Amniotic epithelial cell (primary cell): ENCODE measurements around the gene FBLN5.

Source experiments
- DNase-seq: peaks from one replicate; pipeline ENCODE4 v3.0.0-alpha.2; 2010; ENCODE audit warnings: low read depth

Gene FBLN5, protein sequence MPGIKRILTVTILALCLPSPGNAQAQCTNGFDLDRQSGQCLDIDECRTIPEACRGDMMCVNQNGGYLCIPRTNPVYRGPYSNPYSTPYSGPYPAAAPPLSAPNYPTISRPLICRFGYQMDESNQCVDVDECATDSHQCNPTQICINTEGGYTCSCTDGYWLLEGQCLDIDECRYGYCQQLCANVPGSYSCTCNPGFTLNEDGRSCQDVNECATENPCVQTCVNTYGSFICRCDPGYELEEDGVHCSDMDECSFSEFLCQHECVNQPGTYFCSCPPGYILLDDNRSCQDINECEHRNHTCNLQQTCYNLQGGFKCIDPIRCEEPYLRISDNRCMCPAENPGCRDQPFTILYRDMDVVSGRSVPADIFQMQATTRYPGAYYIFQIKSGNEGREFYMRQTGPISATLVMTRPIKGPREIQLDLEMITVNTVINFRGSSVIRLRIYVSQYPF

GRCh38 chr14:91947475-91948184 lies at the start of gene FBLN5:
FBLN5 (minus strand) TSS chr14:91947694; CDS start chr14:91947229, 465 bp downstream.
- DNase-seq = peak; percentile 65

- DNase-seq = peak; percentile 63
Measured at GRCh38 chr14:91996948-91997371, 49.5 kb upstream of the FBLN5 start.

DNA sequence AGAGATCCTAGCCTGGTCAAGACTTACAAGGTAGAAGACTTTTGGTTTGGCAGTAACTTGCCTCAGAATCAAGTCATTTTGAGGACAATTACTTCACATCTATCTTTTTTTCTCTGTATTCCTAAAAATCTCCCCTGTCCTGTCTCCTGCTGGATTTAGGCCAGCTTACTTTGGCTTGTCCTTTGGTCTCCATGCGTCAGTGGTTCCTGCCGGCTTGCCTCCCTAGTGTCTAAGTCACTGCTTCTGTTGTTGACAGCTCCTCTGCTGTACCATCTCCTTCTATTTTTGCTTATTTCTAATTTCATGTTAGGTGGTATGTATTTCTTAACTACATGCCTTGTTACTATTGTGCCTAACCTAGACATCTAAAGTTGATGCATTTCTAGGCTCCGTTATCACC lies 39.7 kb upstream of the FBLN5 start:
- no peak for DNase-seq

GRCh38 chr14:91985521-91986255 lies 38.2 kb upstream of the FBLN5 start:
- no peak for DNase-seq

DNA sequence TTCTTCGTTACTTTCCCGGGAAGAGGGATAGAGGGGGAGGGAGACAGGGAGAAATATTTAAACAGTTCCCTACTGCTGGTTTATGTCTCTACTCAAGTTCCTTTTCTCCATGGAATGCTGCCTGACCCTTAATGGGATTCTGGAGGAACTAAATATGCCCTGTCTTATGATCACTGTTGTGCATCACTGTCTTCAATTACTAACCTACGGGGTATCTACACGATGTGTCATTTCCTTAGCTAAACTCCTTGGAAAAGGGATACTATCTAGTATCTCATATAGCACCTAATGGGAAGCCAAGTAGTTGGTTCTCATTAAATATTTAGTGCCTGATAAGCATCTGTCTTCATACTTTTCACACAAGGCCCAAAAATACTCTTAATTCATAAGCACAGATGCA lies 37.5 kb upstream of the FBLN5 start:
- DNase-seq = peak; percentile 40

DNA sequence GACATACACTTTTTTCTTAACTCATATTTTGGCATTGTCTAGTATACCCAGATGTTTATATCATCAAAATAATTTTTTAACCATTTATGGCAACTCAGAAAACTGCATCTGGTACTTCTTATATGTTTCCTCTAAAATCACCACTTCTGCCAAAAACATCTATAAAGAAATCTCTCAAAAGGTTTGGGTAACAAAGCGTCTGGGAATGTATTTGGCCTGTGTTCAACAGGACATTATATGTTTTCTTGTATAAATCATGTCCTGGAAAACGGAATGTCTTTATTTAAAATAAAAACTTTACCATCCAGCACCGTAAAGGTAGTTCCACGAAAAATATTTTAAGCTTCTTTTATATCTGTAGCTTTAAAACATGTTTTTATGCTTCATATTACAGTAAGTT lies 36.1 kb upstream of the FBLN5 start:
- DNase-seq = no peak

DNA sequence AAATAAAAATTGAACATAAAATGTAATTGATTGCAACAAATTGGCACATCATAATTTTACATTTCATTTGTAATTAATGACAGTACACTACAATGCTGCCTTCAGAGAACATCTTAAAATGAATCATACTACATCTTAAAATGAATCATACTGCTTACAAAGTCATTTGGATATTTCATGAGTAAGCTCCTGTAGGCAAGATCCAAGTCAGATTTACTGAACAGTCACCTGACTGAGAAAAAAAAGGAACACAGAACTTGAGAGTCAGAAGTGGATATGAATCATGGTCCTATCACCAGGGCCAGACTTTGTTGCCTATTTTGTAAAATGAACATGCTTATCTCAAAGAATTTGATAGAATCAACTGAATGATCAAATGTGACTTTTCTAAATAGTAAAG lies 32.7 kb upstream of the FBLN5 start:
- DNase-seq = peak; percentile 97

GRCh38 chr14:91977884-91978283 lies 30.4 kb upstream of the FBLN5 start:
- no peak for DNase-seq

DNA sequence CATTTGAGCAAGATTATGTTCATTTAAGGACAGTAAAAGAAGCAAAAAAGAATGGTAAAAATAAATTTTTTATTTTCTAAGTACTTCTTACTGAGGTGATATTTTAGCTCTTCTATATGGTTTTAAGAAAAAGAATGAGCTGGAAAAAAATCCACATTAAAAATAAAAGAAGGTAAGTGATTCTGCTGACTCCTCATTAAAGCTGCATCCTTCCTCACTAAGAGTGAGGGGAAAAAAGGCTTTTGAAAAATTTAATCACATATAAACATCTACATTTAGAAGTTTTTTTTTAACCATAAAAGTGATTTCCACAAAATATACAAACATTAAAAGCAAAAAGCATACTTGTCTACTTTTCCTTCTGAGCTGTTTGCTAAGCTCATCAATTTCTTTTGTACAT lies 28.3 kb upstream of the FBLN5 start:
- no peak for DNase-seq

DNA sequence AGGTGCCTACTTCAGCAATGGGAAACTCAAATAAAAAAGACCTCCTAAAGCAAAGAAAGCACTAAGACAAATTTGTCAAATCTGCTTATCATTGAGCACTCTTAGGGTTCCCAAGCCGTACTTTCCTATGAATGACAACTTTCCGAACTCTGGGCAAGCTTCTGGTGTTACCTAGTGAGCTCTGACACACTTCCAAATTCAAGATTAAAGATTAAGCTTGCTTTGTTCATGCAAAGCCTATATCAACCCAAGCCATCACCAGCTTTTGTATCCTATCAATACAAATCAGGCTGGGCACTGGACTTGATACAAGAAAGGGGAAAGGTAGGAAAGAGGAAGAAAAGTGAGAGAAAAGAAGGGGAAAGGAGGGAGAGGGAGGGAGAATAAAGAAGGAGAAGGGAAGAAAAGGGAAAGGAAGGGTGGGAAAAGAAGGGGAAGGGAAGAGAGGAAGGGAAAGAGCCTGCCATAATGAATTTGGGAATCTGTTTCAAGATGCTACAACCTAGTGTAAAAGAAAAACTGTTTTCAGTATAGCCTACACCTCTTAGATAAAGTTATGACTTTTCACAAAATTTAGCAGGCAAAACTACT lies 23.8 kb upstream of the FBLN5 start:
- DNase-seq = no peak

DNA sequence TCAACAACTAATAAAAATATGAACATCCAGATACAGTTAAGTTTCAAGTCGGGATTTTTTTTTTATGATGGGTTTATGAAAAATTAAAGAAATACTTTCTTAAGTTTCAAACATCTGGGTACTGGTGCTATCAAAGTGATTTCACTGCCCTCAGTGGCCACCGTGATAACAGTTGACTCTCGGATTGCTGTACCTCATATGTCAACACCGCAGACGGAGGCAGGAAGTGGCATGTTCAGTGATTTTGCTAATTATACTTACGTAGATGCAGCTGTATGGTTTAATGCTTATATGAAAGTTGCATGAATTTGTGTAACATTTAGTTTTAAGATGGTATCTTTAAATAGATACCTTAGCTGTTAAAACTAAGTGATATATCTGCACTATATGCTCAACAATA lies 20.8 kb upstream of the FBLN5 start:
- DNase-seq = no peak

GRCh38 chr14:91964724-91965123 lies 17.2 kb upstream of the FBLN5 start:
- DNase-seq = peak; percentile 41

DNA sequence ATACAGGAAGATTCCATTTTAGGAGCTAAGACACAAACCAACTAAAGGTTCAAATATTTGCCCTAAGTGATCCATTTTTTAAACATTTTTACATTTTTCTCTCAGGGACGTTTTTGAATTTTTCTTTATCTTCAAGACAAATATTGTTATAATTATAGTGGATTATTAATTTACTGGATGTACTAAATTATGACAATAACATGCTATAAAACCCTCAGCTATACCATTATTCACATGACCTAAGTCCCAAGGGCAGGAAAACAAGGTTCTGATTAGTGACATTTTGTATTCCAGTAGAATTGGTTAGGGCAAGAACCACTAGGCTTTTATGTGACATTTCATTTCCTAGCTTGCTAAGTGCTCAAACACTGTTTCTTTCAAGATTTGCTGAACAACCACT lies 16.5 kb upstream of the FBLN5 start:
- no peak for DNase-seq

DNA sequence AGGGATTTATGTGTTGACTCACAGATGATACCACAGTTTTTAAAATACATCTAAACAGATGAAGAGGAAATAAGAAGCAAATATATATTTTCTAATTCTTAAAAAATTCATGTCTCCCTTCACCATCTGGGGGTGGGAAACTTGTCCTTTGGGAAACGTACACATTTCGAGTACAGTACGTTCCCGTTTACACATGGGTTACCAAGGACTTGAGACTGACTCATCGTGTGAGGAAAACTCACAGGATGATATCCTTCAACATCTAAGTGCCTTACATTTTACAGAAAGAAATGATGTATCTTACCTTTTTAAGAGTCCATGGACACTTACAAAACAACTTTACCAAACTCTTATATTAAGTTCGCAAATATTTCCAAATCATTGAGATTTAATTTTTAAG lies 16.0 kb upstream of the FBLN5 start:
- peak; percentile 87 for DNase-seq

DNA sequence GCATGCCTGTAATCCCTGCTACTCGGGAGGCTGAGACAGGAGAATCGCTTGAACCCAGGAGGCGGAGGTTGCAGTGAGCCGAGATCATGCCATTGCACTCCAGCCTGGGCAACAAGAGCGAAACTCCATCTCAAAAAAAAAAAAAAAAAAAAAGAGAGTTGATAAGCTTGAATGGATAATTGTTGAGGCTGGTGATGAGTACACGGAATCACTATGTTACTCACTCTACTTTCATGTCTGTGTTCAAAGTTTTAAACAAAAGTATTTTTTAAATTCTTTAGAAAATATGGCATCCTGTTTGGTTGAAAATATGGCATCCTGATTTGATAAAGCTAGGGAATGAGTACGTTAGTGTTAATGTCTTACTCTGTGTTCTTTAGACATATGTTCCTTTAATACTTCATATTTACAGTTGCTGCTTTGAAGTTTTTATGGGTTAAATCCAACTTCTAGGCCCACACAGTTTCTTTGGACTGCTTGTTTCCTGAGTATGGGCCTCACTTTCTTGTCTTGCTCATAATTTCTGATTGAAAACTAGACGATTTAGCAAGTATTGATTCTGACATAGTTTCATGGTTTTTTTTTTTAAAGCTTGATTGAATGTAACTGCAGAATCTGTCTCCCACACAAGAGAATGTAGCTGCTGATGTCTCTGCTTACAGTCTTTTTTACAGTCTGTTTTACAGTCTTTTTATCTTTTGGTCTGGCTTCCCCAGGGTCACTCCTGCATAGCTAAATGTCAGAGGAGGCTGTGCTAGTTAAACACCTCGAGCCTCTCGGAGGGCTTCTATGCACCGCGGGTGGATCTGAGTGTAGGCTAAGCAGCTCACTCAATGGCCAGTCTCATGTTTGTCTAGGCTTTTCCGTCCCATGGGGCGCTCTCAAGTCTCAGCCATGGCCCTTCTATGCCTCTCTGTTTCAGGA lies 14.1 kb upstream of the FBLN5 start:
- DNase-seq = no peak

GRCh38 chr14:91957876-91958313 lies 10.4 kb upstream of the FBLN5 start:
- no peak for DNase-seq

GRCh38 chr14:91956616-91957015 lies 9.1 kb upstream of the FBLN5 start:
- no peak for DNase-seq

GRCh38 chr14:91955168-91955567 lies 7.7 kb upstream of the FBLN5 start:
- no peak for DNase-seq

- no peak for DNase-seq
Measured at GRCh38 chr14:91953170-91953985, 5.9 kb upstream of the FBLN5 start.
